Measurements from ENCODE around the gene ABHD6.
"Not testable (repeated sequence)": the region's sequence is repeated elsewhere in the genome, so short reads cannot be mapped to it uniquely, and the experiment has no call there.

ABHD6 gene

GRCh38 chr3:58216496-58217195 lies 20.9 kb upstream of the ABHD6 start:
- in situ Hi-C loops (cut with MboI; ENCODE audit: low pct_unique_long_range_greater_than_20kb, low sequenced_read_pairs, unreplicated experiment): no loop called here
- no peak for DNase-seq (ENCODE audit: low spot score)
- TF ChIP-seq, protein P1, sequence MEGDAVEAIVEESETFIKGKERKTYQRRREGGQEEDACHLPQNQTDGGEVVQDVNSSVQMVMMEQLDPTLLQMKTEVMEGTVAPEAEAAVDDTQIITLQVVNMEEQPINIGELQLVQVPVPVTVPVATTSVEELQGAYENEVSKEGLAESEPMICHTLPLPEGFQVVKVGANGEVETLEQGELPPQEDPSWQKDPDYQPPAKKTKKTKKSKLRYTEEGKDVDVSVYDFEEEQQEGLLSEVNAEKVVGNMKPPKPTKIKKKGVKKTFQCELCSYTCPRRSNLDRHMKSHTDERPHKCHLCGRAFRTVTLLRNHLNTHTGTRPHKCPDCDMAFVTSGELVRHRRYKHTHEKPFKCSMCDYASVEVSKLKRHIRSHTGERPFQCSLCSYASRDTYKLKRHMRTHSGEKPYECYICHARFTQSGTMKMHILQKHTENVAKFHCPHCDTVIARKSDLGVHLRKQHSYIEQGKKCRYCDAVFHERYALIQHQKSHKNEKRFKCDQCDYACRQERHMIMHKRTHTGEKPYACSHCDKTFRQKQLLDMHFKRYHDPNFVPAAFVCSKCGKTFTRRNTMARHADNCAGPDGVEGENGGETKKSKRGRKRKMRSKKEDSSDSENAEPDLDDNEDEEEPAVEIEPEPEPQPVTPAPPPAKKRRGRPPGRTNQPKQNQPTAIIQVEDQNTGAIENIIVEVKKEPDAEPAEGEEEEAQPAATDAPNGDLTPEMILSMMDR (IDR thresholded peaks at IDR 0.05; ENCODE audit: extremely low read depth, insufficient read depth, missing control alignments): no peak

- DNase-seq (ENCODE audit: low spot score): no peak
- in situ Hi-C loops (cut with MboI; ENCODE audit: low pct_unique_long_range_greater_than_20kb, low sequenced_read_pairs, unreplicated experiment): no loop called here
- TF ChIP-seq, protein P1 (IDR thresholded peaks at IDR 0.05; ENCODE audit: extremely low read depth, insufficient read depth, missing control alignments): peak; percentile 86
These were observed 20.3 kb upstream of the ABHD6 start for GRCh38 chr3:58217209-58217811.

DNA sequence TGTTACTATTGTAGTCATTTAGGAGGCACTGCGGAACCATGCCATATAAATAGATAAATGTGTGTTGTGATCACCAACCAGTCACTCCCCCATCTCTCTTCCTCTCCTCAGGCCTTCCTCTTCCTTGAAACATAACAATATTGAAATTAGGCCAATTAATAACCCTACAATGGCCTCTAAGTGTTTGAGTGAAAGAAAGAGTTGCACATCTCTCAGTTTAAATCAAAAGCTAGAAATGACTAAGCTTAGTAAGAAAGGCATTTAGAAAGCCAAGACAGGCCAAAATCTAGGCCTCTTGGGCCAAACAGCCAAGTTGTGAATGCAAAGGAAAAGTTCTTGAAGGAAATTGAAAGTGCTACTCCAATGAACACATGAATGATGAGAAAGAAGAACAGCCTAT lies 18.7 kb upstream of the ABHD6 start:
- DNase-seq (ENCODE audit: low spot score): no peak
- in situ Hi-C loops (cut with MboI; ENCODE audit: low pct_unique_long_range_greater_than_20kb, low sequenced_read_pairs, unreplicated experiment): no loop called here
- TF ChIP-seq, protein P1 (IDR thresholded peaks at IDR 0.05; ENCODE audit: extremely low read depth, insufficient read depth, missing control alignments): no peak

GRCh38 chr3:58222161-58222724 lies 15.3 kb upstream of the ABHD6 start:
- in situ Hi-C loops (cut with MboI; ENCODE audit: low pct_unique_long_range_greater_than_20kb, low sequenced_read_pairs, unreplicated experiment): no loop called here

GRCh38 chr3:58223855-58224254 lies 13.7 kb upstream of the ABHD6 start:
- TF ChIP-seq, protein P1 (IDR thresholded peaks at IDR 0.05; ENCODE audit: extremely low read depth, insufficient read depth, missing control alignments): no peak
- in situ Hi-C loops (cut with MboI; ENCODE audit: low pct_unique_long_range_greater_than_20kb, low sequenced_read_pairs, unreplicated experiment): no loop called here
- DNase-seq (ENCODE audit: low spot score): no peak

More at GRCh38 chr3:58222161-58222724, 15.3 kb upstream of the ABHD6 start:
- DNase-seq (ENCODE audit: low spot score): no peak
- TF ChIP-seq, protein P1 (IDR thresholded peaks at IDR 0.05; ENCODE audit: extremely low read depth, insufficient read depth, missing control alignments): no peak

DNA sequence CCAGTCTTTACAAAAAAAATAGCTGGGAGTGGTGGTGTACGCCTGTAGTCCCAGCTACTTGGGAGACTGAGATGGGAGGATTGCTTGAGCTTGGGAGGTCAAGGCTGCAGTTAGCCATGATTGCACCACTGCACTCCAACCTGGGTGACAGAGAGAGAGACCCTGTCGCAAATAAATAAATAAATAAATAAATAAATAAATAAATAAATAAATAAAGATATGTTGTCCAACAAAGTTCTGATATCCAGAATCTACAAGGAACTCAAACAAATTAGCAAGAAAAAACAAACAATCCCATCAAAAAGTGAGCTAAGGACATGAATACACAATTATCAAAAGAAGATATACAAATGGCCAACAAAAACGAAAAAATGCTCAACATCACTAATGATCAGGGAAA lies 9.7 kb upstream of the ABHD6 start:
- DNase-seq (ENCODE audit: low spot score); in situ Hi-C loops (cut with MboI; ENCODE audit: low pct_unique_long_range_greater_than_20kb, low sequenced_read_pairs, unreplicated experiment): not testable (repeated sequence)

Data from GM13977 (cell line).